GM06990 (cell line): ENCODE data around the gene GPC6.

Experiments used
- DNase-seq: peaks from one replicate; pipeline ENCODE4 v3.0.0-alpha.2; 2011; ENCODE audit not compliant: insufficient read length; ENCODE audit errors: extremely low read depth
- H3K27me3 ChIP-seq: replicated peaks from 2 replicates; pipeline ENCODE4 v1.6.0; 2011; ENCODE audit warnings: low read length; ENCODE audit not compliant: control insufficient read depth, insufficient read depth
- H3K36me3 ChIP-seq: 2 replicates; pipeline ENCODE4 v1.5.1; 2011; ENCODE audit warnings: low read length; ENCODE audit not compliant: control insufficient read depth, insufficient read depth
- H3K4me3 ChIP-seq: replicated peaks from 2 replicates; pipeline ENCODE4 v1.5.1; 2011; ENCODE audit warnings: low read depth, mild to moderate bottlenecking, control low read depth, low read length
- CTCF ChIP-seq: IDR thresholded peaks from 2 replicates; pipeline ENCODE4 v1.5.1; 2011; ENCODE audit warnings: low read length, control low read depth, mild to moderate bottlenecking, inconsistent platforms; ENCODE audit not compliant: insufficient read depth, poor library complexity, severe bottlenecking

GPC6 gene

GRCh38 chr13:94087100-94087499, 860.5 kb downstream of the GPC6 start:
- no peaks in the 10 kb centered on the region for H3K36me3 ChIP-seq
- TF ChIP-seq CTCF, result no peak
- DNase-seq, result no peak
- no peaks in the 10 kb centered on the region for H3K27me3 ChIP-seq
- no peak overlapping the region for H3K4me3 ChIP-seq

- DNase-seq, result no peak
- no peaks in the 10 kb centered on the region for H3K27me3 ChIP-seq
- H3K4me3 ChIP-seq, result no peak overlapping the region
- H3K36me3 ChIP-seq, result no peaks in the 10 kb centered on the region
- no peak for TF ChIP-seq CTCF
Measured at GRCh38 chr13:94088742-94089141, 862.1 kb downstream of the GPC6 start.

- H3K4me3 ChIP-seq, result no peak overlapping the region
- H3K27me3 ChIP-seq, result no peaks in the 10 kb centered on the region
- no peaks in the 10 kb centered on the region for H3K36me3 ChIP-seq
- no peak for DNase-seq
- no peak for TF ChIP-seq CTCF
Measured at GRCh38 chr13:94090773-94091480, 864.3 kb downstream of the GPC6 start.

GRCh38 chr13:94093652-94094315, 867.2 kb downstream of the GPC6 start:
- Histone ChIP-seq H3K36me3 (no peaks in the 10 kb centered on the region), H3K27me3 (no peaks in the 10 kb centered on the region)
- no peak for DNase-seq

GRCh38 chr13:94109715-94110374, 883.2 kb downstream of the GPC6 start:
- TF ChIP-seq CTCF, result no peak
- no peak overlapping the region for H3K4me3 ChIP-seq
- DNase-seq, result no peak
- no peaks in the 10 kb centered on the region for H3K36me3 ChIP-seq
- no peaks in the 10 kb centered on the region for H3K27me3 ChIP-seq

More at GRCh38 chr13:94093652-94094315, 867.2 kb downstream of the GPC6 start:
- TF ChIP-seq CTCF, result no peak
- H3K4me3 ChIP-seq, result no peak overlapping the region
